ENCODE measurements around the gene PTPRA.
A peak's percentile ranks its signal among the peaks of the same experiment; 100 is the strongest.
"Not testable (repeated sequence)": the region's sequence is repeated elsewhere in the genome, so short reads cannot be mapped to it uniquely, and the experiment has no call there.

The PTPRA gene

GRCh38 chr20:2873010-2873746 lies at the start of gene PTPRA:
PTPRA (plus strand) TSS chr20:2873481; CDS start chr20:2964278, 90,797 bp downstream.
- DNase-seq, result peak; percentile 90 to 92

GRCh38 chr20:2825761-2826160 lies 47.5 kb upstream of the PTPRA start:
- DNase-seq, result peak in 1 of 2 donors; percentile 20

GRCh38 chr20:2826655-2827054 lies 46.6 kb upstream of the PTPRA start:
- no peak for DNase-seq

GRCh38 chr20:2829376-2829775 lies 43.9 kb upstream of the PTPRA start:
- no peak for DNase-seq

- DNase-seq, result not testable (repeated sequence)
Observed at GRCh38 chr20:2831206-2831605, 42.1 kb upstream of the PTPRA start.

- DNase-seq, result no peak
Observed at GRCh38 chr20:2833761-2834160, 39.5 kb upstream of the PTPRA start.

- DNase-seq, result no peak
Observed at GRCh38 chr20:2834401-2835110, 38.7 kb upstream of the PTPRA start.

GRCh38 chr20:2835331-2835796 lies 37.9 kb upstream of the PTPRA start:
- no peak for DNase-seq

- DNase-seq, result no peak
Observed at GRCh38 chr20:2836035-2836434, 37.2 kb upstream of the PTPRA start.

- DNase-seq, result no peak
Observed at GRCh38 chr20:2837221-2837960, 35.9 kb upstream of the PTPRA start.

GRCh38 chr20:2838170-2838797 lies 35.0 kb upstream of the PTPRA start:
- DNase-seq, result no peak

GRCh38 chr20:2838847-2839671 lies 34.2 kb upstream of the PTPRA start:
- no peak for DNase-seq

GRCh38 chr20:2839732-2840137 lies 33.5 kb upstream of the PTPRA start:
- DNase-seq, result no peak

GRCh38 chr20:2840138-2840966 lies 32.9 kb upstream of the PTPRA start, which contains the start of the genes PCED1A and VPS16:
PCED1A (minus strand) TSS chr20:2840655; CDS start chr20:2839912, 743 bp downstream.
VPS16 (plus strand) TSS chr20:2840745; CDS start chr20:2840775, 30 bp downstream.
- DNase-seq, result peak; percentile 88 to 89

GRCh38 chr20:2840967-2841531 lies 32.2 kb upstream of the PTPRA start:
- peak in 1 of 2 donors; percentile 39 for DNase-seq

GRCh38 chr20:2845607-2846006 lies 27.7 kb upstream of the PTPRA start:
- DNase-seq, result no peak

GRCh38 chr20:2846698-2847097 lies 26.6 kb upstream of the PTPRA start:
- DNase-seq, result no peak

- no peak for DNase-seq
Observed at GRCh38 chr20:2847802-2848201, 25.5 kb upstream of the PTPRA start.

GRCh38 chr20:2849529-2849928 lies 23.8 kb upstream of the PTPRA start:
- no peak for DNase-seq

- no peak for DNase-seq
Observed at GRCh38 chr20:2851086-2851485, 22.2 kb upstream of the PTPRA start.

- DNase-seq, result no peak
Observed at GRCh38 chr20:2858591-2858990, 14.7 kb upstream of the PTPRA start.
